GM23338 (cell line): ENCODE results near the gene MAP2K6. TPM values are rescaled to one million over a fixed set of nuclear protein-coding genes. Genes with fewer than 3 reads are reported as not detected.

Source experiments
- ATAC-seq: fragments of 200-7000 bp; cut with Tn5 transposase; 3 replicates; pipeline ENCODE4 v1.9.1; 2020
- DNase-seq: peaks from one replicate; pipeline ENCODE4 v3.0.0-alpha.2; 2015; ENCODE audit warnings: low spot score
- H2AFZ ChIP-seq: fragments of 200-600 bp; sonication (generic); 2 replicates; pipeline ENCODE4 v1.8.0; 2016; ENCODE audit warnings: antibody characterized with exemption, mild to moderate bottlenecking, moderate library complexity
- H3F3A ChIP-seq: fragments of 200-600 bp; sonication (generic); replicated peaks from 2 replicates; pipeline ENCODE4 v1.8.0; 2017; ENCODE audit warnings: antibody characterized with exemption, mixed run types, low read depth
- H3K27ac ChIP-seq: fragments of 200-600 bp; sonication (generic); 2 replicates; pipeline ENCODE4 v1.6.1; 2016; ENCODE audit warnings: low read depth
- H3K27me3 ChIP-seq: fragments of 200-600 bp; sonication (generic); 2 replicates; pipeline ENCODE4 v1.8.0; 2016; ENCODE audit warnings: mild to moderate bottlenecking, mixed run types, moderate library complexity; ENCODE audit not compliant: insufficient read depth
- H3K36me3 ChIP-seq: fragments of 200-600 bp; sonication (generic); 2 replicates; pipeline ENCODE4 v1.8.0; 2016; ENCODE audit warnings: mild to moderate bottlenecking; ENCODE audit not compliant: insufficient read depth
- H3K4me1 ChIP-seq: fragments of 200-600 bp; sonication (generic); 2 replicates; pipeline ENCODE4 v1.8.0; 2016; ENCODE audit warnings: mild to moderate bottlenecking, moderate library complexity; ENCODE audit not compliant: insufficient read depth
- H3K4me2 ChIP-seq: fragments of 200-600 bp; sonication (generic); 2 replicates; pipeline ENCODE4 v1.7.1; 2017; ENCODE audit warnings: mixed run types
- H3K4me3 ChIP-seq: fragments of 200-600 bp; sonication (generic); 2 replicates; pipeline ENCODE4 v1.6.1; 2016; ENCODE audit warnings: mixed run types
- H3K79me2 ChIP-seq: fragments of 200-600 bp; sonication (generic); replicated peaks from 2 replicates; pipeline ENCODE4 v1.8.0; 2017; ENCODE audit warnings: mild to moderate bottlenecking; ENCODE audit not compliant: insufficient read depth
- H3K9me2 ChIP-seq: fragments of 200-600 bp; sonication (generic); 2 replicates; pipeline ENCODE4 v1.8.0; 2017; ENCODE audit not compliant: insufficient read depth
- H4K20me1 ChIP-seq: fragments of 200-600 bp; sonication (generic); replicated peaks from 2 replicates; pipeline ENCODE4 v1.8.0; 2017; ENCODE audit warnings: mild to moderate bottlenecking; ENCODE audit not compliant: insufficient read depth
- H3K27ac Mint-ChIP-seq: 2 replicates; pipeline ENCODE4 v1.8.0; 2020; ENCODE audit warnings: inconsistent platforms, mild to moderate bottlenecking, moderate library complexity, mixed read lengths
- H3K27me3 Mint-ChIP-seq: 3 replicates; pipeline ENCODE4 v1.8.0; 2022; ENCODE audit warnings: low read depth, mild to moderate bottlenecking, moderate library complexity, mixed read lengths, inconsistent platforms; ENCODE audit not compliant: insufficient read depth, poor library complexity
- H3K36me3 Mint-ChIP-seq: 3 replicates; pipeline ENCODE4 v1.8.0; 2021; ENCODE audit warnings: low read depth, mild to moderate bottlenecking, inconsistent platforms, moderate library complexity, mixed read lengths
- H3K4me1 Mint-ChIP-seq: 3 replicates; pipeline ENCODE4 v1.8.0; 2020; ENCODE audit warnings: mild to moderate bottlenecking, inconsistent platforms, mixed read lengths
- H3K4me3 Mint-ChIP-seq: 3 replicates; pipeline ENCODE4 v1.8.0; 2021; ENCODE audit warnings: moderate library complexity, mild to moderate bottlenecking, inconsistent platforms, mixed read lengths
- H3K9me3 Mint-ChIP-seq: 3 replicates; pipeline ENCODE4 v1.8.0; 2020; ENCODE audit warnings: moderate library complexity, mild to moderate bottlenecking, inconsistent platforms, mixed read lengths
- CREB1 ChIP-seq: fragments of 250-450 bp; sonication (Bioruptor Pico); IDR thresholded peaks from 2 replicates; pipeline ENCODE4 v1.5.0; 2020; ENCODE audit warnings: low read depth, mild to moderate bottlenecking, moderate library complexity
- CTCF ChIP-seq, 2 experiments: fragments of 200-600 bp in 1 of 2; sonication (generic) in 1 of 2; conservative IDR thresholded peaks; 2 replicates each; pipeline versions ENCODE4 v1.5.1 to v1.6.1; 2016 to 2017; ENCODE audit warnings: antibody characterized with exemption in 2 of 2, low read depth in 2 of 2, mild to moderate bottlenecking in 2 of 2, moderate library complexity in 1 of 2
- ETS1 ChIP-seq: IDR thresholded peaks from 2 replicates; pipeline ENCODE4 v1.6.1; 2016; ENCODE audit warnings: antibody characterized with exemption
- EZH2 ChIP-seq: fragments of 200-600 bp; sonication (generic); IDR thresholded peaks from one replicate; pipeline ENCODE4 v1.8.0; 2017; ENCODE audit warnings: antibody characterized with exemption, mild to moderate bottlenecking, low read depth; ENCODE audit not compliant: unreplicated experiment
- EZH2phosphoT487 ChIP-seq: fragments of 200-600 bp; sonication (generic); IDR thresholded peaks from one replicate; pipeline ENCODE4 v1.8.1; 2018; ENCODE audit warnings: antibody characterized with exemption; ENCODE audit not compliant: unreplicated experiment
- JUNB ChIP-seq: IDR thresholded peaks from one replicate; pipeline ENCODE4 v1.6.1; 2016; ENCODE audit warnings: antibody characterized with exemption; ENCODE audit not compliant: unreplicated experiment
- NANOG ChIP-seq: IDR thresholded peaks from 2 replicates; pipeline ENCODE4 v1.6.1; 2016; ENCODE audit warnings: antibody characterized with exemption, borderline replicate concordance
- POLR2AphosphoS5 ChIP-seq: IDR thresholded peaks from 2 replicates; pipeline ENCODE4 v1.6.1; 2016; ENCODE audit warnings: antibody characterized with exemption, low read depth
- REST ChIP-seq: IDR thresholded peaks from one replicate; pipeline ENCODE4 v1.6.1; 2018; ENCODE audit warnings: antibody characterized with exemption; ENCODE audit not compliant: unreplicated experiment
- STAT1 ChIP-seq: IDR thresholded peaks from one replicate; pipeline ENCODE4 v1.6.1; 2016; ENCODE audit warnings: antibody characterized with exemption; ENCODE audit not compliant: unreplicated experiment
- ZNF114 ChIP-seq: fragments of 250-450 bp; sonication (Bioruptor Pico); IDR thresholded peaks from 2 replicates; pipeline ENCODE4 v1.5.0; 2020; ENCODE audit warnings: mild to moderate bottlenecking, moderate library complexity
- ZNF462 ChIP-seq: fragments of 250-450 bp; sonication (Bioruptor Pico); IDR thresholded peaks from 2 replicates; pipeline ENCODE4 v1.5.0; 2020; ENCODE audit warnings: mild to moderate bottlenecking, moderate library complexity
- polyA plus RNA-seq: library from polyadenylated mRNA; unstranded; fragments of >200 nt; fragmentation: Nextera tagmentation; extraction: Ambion mirVana; gene quantifications from 2 replicates; pipeline ENCODE4 v1.2.1, GENCODE V29; 2016
- total RNA-seq: library from RNA; depleted of rRNA; stranded (reverse); fragments of >200 nt; shearing (Covaris generic); gene quantifications from 2 replicates; pipeline ENCODE4 v1.2.3, GENCODE V29; 2014

MAP2K6 gene
- total and polyA plus RNA-seq, 2 experiments from 2014 or later: 26.3 to 31.1 TPM

GRCh38 chr17:69516225-69516624 lies 101.7 kb downstream of the MAP2K6 start:
- ATAC-seq (no peak), DNase-seq (no peak)
- H3K79me2 ChIP-seq: 0 out of 2 replicates have a peak, but pooled peaks cover 5% of the 10 kb centered on the region
- no peak overlapping the region for H3K4me3 Mint-ChIP-seq
- TF ChIP-seq NANOG: no peak
- no peak for TF ChIP-seq EZH2
- no peak for TF ChIP-seq REST
- no peak for TF ChIP-seq CREB1 (CRISPR knock-in tag)
- TF ChIP-seq JUNB: no peak
- no peak for TF ChIP-seq ZNF114 (CRISPR knock-in tag)
- TF ChIP-seq EZH2phosphoT487: no peak
- TF ChIP-seq CTCF (conservative IDR thresholded peaks at IDR 0.05; ENCODE audit: low read depth in 2 of 2): no peak
- no peak for TF ChIP-seq POLR2AphosphoS5
- no peak for TF ChIP-seq STAT1
- TF ChIP-seq ETS1: no peak
- TF ChIP-seq ZNF462 (CRISPR knock-in tag): no peak
- H3K36me3 Mint-ChIP-seq: peaks cover 57% of the 10 kb centered on the region
- H3K27me3 ChIP-seq: no peaks in the 10 kb centered on the region
- peaks cover 2% of the 10 kb centered on the region for H3K27me3 Mint-ChIP-seq
- H3K36me3 ChIP-seq: no peaks in the 10 kb centered on the region; the same call in 1 of the 2 replicates
- no peak overlapping the region for H3K4me2 ChIP-seq
- H3K4me1 Mint-ChIP-seq: peaks cover 9% of the 10 kb centered on the region; the same call in 1 of the 3 replicates
- H3F3A ChIP-seq: no peaks in the 10 kb centered on the region
- H3K4me3 ChIP-seq: no peak overlapping the region
- peaks cover 11% of the 10 kb centered on the region for H3K9me3 Mint-ChIP-seq
- no peaks in the 10 kb centered on the region for H4K20me1 ChIP-seq
- H3K9me2 ChIP-seq: no peaks in the 10 kb centered on the region
- H2AFZ ChIP-seq: no peak overlapping the region
- no peak overlapping the region for H3K27ac Mint-ChIP-seq
- H3K4me1 ChIP-seq: peaks cover 6% of the 10 kb centered on the region
- H3K27ac ChIP-seq: no peak overlapping the region
